GM13977 (cell line): Measurements from ENCODE around the gene VMA21.

Experiments
- DNase-seq: peaks from one replicate; pipeline ENCODE4 v3.0.0; 2012; ENCODE audit warnings: low spot score
- in situ Hi-C: fragments of 300-500 bp; cut with MboI; formaldehyde crosslinking; loops from one replicate; pipeline ENCODE4 v1.12.0; 2022; ENCODE audit warnings: low sequenced_read_pairs, low pct_unique_long_range_greater_than_20kb, mixed read lengths, inconsistent platforms; ENCODE audit not compliant: unreplicated experiment
- TF ChIP-seq, protein P1 (sequence below): IDR thresholded peaks from 2 replicates; pipeline ENCODE4 v1.5.1; 2012; ENCODE audit warnings: mild to moderate bottlenecking, control low read depth; ENCODE audit not compliant: insufficient read depth; ENCODE audit errors: extremely low read depth, missing control alignments

The VMA21 gene, protein sequence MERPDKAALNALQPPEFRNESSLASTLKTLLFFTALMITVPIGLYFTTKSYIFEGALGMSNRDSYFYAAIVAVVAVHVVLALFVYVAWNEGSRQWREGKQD

DNA sequence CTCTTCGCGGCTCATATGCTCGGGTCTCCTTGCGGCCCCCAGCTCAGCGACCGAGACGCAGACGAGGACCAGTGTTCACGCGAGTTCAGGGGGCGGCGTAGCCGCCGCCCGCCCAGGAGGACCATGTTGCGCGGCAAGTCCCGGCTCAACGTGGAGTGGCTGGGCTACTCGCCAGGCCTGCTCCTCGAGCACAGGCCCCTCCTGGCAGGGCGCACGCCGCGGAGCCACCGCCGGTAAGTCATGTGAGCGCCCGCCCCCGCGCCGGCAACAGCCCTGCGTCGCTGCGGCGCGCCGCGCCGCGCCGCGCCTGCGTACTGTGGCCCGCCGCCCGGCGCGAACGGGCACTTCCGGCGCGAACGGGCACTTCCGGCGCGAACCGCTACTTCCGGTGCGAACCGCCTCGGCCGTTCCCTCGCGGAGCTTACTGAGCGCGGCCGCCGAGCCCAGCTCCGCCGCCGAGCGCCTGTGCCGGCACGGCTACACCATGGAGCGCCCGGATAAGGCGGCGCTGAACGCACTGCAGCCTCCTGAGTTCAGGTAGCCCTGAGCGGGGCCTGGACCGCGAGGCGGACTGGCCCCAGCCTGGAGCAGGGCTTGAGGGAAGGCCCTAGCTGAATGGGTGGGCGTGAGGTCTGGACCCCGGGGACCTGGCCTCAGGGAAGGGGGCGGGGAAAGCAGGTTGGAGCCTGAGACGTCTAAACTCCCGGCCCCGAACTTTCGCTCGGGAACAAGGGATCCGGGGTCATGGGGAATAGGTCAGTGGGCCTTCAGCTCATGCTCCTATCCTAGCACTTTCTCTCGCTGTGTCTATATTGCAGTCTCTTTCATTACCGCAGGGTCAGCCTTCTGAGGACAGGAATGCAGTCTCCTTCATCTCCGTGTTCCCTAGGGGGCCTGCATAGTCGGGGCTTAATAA, at the start of gene VMA21:
Gene VMA21 (plus strand): TSS at position 382 of the 916 bp plus-strand sequence. CDS start 103 bp downstream, at position 485.
- DNase-seq, result peak; percentile 85
- TF ChIP-seq, protein P1, sequence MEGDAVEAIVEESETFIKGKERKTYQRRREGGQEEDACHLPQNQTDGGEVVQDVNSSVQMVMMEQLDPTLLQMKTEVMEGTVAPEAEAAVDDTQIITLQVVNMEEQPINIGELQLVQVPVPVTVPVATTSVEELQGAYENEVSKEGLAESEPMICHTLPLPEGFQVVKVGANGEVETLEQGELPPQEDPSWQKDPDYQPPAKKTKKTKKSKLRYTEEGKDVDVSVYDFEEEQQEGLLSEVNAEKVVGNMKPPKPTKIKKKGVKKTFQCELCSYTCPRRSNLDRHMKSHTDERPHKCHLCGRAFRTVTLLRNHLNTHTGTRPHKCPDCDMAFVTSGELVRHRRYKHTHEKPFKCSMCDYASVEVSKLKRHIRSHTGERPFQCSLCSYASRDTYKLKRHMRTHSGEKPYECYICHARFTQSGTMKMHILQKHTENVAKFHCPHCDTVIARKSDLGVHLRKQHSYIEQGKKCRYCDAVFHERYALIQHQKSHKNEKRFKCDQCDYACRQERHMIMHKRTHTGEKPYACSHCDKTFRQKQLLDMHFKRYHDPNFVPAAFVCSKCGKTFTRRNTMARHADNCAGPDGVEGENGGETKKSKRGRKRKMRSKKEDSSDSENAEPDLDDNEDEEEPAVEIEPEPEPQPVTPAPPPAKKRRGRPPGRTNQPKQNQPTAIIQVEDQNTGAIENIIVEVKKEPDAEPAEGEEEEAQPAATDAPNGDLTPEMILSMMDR, result no peak
- in situ Hi-C loops, result no loop called here

DNA sequence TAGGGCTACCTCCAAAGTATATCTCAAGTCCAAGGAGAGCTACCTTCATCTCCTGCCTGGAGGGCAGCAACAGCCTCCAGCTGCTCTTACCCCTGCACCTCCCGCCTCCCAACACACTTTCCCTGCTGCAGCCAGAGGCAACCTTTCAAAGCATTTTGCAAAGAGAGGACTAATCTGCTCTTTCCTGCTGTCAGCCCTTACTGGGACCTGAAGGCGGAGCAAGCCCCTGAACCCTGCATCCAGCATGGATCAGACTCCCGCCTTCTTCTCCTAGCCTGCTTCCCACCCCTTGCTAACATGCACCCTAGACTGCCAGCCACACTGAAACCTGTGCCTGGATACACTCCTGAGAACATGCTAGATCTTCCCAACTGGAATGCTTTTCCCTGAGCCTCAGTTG, 37.7 kb upstream of the VMA21 start:
- TF ChIP-seq, protein P1, result no peak
- in situ Hi-C loops, result no loop called here

DNA sequence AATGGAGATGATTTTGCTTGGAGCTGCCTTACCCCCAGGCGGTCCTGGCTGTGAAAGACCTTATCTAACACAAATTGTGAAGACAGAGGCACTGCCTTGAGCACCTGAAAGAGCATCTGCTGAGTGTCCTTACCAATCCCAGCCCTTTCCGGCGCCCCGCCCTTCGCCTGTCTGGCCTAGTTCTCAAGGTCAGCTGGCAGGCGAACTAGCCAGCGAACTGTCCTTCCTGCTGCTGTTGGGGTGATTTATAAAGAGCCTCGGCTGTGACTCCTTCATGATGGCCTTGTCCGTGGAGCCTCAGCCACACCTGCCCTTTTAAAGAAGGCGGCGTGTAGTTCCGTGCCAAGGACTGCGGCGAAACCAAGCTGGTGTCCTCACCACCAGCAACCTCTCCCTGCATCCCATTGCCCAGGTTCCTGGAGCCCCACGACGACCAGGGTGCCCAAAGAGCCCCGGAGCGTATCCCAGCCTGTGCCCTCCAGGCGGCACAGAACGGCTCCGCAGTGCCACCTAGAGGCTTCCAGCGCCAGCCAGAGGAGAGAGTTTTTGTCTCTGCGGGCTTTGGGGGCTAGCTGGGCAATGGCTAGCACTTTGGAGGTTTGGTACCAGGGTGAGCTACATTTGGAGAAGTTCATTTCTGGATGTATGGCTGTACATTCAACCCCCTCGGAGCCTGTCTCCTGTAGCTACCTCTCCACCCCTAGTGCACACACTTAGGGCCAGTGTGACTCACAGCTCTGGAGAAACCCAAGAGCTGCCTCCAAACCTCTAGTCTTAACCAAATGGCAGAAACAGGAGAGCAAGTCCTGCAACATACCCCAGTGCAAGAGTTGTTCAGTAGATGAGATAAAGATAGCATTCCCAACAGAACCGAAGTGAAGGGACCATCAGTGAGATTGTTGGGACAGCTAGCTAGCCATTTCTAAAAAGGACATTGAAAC, 36.8 kb upstream of the VMA21 start:
- peak; percentile 44 for DNase-seq
- TF ChIP-seq, protein P1, result peak; percentile 78
- in situ Hi-C loops, result no loop called here

More for the DNA sequence above, 37.7 kb upstream of the VMA21 start:
- DNase-seq, result no peak

DNA sequence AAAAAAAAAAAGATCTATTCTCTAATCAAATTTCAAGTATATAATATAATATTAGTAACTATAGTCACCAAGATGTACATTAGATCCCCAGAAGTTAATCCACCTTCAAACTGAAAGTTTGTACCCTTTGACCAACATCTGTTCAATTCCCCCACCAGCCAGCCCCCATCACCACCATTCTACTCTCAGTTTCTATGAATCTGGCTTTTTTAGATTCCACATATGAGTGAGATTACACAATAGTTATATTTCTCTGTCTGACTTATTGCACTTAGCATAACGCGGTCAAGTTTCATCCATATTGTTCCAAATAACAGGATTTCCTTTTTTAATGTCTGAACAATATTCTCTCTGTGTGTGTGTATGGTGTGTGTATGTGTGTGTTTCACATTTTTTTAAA, 33.7 kb upstream of the VMA21 start:
- DNase-seq, result peak; percentile 16
- TF ChIP-seq, protein P1, result no peak
- in situ Hi-C loops, result no loop called here

DNA sequence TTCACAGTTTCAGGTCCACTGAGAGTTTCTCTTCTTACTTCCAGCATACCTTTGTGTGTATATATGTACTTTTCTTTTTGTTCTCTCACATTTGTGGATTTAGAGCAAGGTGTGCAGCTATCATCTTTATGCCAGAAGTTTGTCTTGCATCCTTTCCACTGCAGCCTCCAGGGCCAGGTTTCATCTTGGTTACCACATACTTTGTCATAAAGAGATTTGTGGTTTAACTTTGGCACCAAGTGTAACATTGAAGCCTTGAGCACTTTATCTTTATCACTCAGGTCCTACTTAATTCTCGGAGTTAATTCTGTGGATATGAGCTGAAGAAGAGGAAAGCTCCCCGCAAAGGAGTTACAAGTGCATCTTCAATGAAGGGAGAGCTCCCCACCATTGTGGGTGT, 31.4 kb upstream of the VMA21 start:
- in situ Hi-C loops, result no loop called here
- DNase-seq, result no peak
- TF ChIP-seq, protein P1, result no peak

DNA sequence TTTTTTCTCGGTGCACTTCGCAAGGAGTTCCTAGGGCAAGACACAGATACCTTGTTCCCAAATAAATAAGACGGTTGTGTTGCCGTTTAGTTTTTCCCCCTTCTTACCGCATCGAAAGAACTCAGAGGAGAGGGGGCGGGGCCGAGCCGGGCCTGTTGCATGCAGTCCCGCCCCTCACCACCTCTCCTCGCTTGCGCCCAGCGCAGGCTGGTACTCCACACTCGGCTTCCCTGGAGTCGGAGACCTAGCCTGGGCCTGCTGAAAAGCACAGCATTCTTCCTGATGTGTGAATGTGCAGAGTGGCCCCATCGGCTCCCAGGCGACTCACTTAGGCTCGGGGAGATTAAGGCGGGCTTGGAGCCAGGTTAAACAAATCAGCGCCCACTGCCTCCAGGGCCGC, 26.1 kb upstream of the VMA21 start:
- in situ Hi-C loops, result no loop called here
- no peak for DNase-seq
- TF ChIP-seq, protein P1, result no peak
